SK-N-SH treated with all-trans-retinoic acid at 6 μM for 48 hours (cell line): Measurements from ENCODE around the gene MAST1.

Source experiments
- ATAC-seq: fragments of 200-7000 bp; cut with Tn5 transposase; 3 replicates; pipeline ENCODE4 v1.9.1; 2020; ENCODE audit warnings: mild to moderate bottlenecking, moderate library complexity
- CREB5 ChIP-seq: fragments of 250-450 bp; sonication (Bioruptor Pico); IDR thresholded peaks from 2 replicates; pipeline ENCODE4 v1.5.1; 2020; ENCODE audit warnings: low read depth, mild to moderate bottlenecking, moderate library complexity

The MAST1 gene

GRCh38 chr19:12922959-12923358 is 84.6 kb downstream of the MAST1 start:
- ATAC-seq = no peak
- no peak for TF ChIP-seq CREB5 (CRISPR knock-in tag)
